Adrenal gland (tissue), 5 donors: ENCODE measurements around the gene ACOT7.

Experiments
- POLR2A ChIP-seq, 2 donors: fragments of 450-650 bp; IDR thresholded peaks; one replicate each; pipeline ENCODE4 v1.6.1; 2017; ENCODE audit warnings: antibody characterized with exemption in 2 of 2, mild to moderate bottlenecking in 2 of 2, moderate library complexity in 1 of 2
- TF ChIP-seq, protein P1 (sequence below), 6 experiments: fragments of 450-650 bp in 4 of 6; fragments of 200-600 bp in 2 of 6; sonication (generic) in 1 of 6; IDR thresholded peaks; 1 replicate in 5 of 6; 2 replicates in 1 of 6; pipeline versions ENCODE4 v1.5.1 to v1.8.0; 2016 to 2021; ENCODE audit warnings: antibody characterized with exemption in 6 of 6, mild to moderate bottlenecking in 2 of 6, moderate library complexity in 1 of 6
- donor health status: DM: no; HTN: no; CAD: no.

- TF ChIP-seq, protein P1, sequence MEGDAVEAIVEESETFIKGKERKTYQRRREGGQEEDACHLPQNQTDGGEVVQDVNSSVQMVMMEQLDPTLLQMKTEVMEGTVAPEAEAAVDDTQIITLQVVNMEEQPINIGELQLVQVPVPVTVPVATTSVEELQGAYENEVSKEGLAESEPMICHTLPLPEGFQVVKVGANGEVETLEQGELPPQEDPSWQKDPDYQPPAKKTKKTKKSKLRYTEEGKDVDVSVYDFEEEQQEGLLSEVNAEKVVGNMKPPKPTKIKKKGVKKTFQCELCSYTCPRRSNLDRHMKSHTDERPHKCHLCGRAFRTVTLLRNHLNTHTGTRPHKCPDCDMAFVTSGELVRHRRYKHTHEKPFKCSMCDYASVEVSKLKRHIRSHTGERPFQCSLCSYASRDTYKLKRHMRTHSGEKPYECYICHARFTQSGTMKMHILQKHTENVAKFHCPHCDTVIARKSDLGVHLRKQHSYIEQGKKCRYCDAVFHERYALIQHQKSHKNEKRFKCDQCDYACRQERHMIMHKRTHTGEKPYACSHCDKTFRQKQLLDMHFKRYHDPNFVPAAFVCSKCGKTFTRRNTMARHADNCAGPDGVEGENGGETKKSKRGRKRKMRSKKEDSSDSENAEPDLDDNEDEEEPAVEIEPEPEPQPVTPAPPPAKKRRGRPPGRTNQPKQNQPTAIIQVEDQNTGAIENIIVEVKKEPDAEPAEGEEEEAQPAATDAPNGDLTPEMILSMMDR (IDR thresholded peaks at IDR 0.05) = no peak
- no peak for TF ChIP-seq POLR2A (IDR thresholded peaks at IDR 0.05)
These were observed 33.0 kb downstream of the ACOT7 start for GRCh38 chr1:6360517-6361070.
